HCT116 (cell line): ENCODE results near the gene ZNF618. TPM values are rescaled to one million over a fixed set of nuclear protein-coding genes. Genes with fewer than 3 reads are reported as not detected.

Experiments
- ATAC-seq: fragments of 200-7000 bp; cut with Tn5 transposase; 2 replicates; pipeline ENCODE4 v1.9.1; 2020; ENCODE audit warnings: mild to moderate bottlenecking, moderate library complexity
- BruUV-seq: library from RNA; stranded (reverse); fragments of 400-500 nt; replicated peaks from 2 replicates; lab custom pipeline; 2021; lab: Mats Ljungman, UMichigan
- CTCF ChIA-PET: fragments of 300-600 bp; sonication (Branson Sonifier 250); formaldehyde crosslinking; loops from one replicate; lab custom pipeline; 2021; ENCODE audit warnings: antibody characterized with exemption; lab: Charles Lee
- POLR2A ChIA-PET: fragments of 300-600, 350-600 bp; sonication (Branson Sonifier 250); formaldehyde crosslinking; loops from one replicate; lab custom pipeline; 2021; ENCODE audit warnings: antibody characterized with exemption; lab: Charles Lee
- RAD21 ChIA-PET, 2 experiments: fragments of 300-600 bp; sonication (Branson Sonifier 250); formaldehyde crosslinking; loops; one replicate each; lab custom pipeline; 2023; ENCODE audit warnings: low total read pairs in 2 of 2; ENCODE audit not compliant: uncharacterized antibody in 2 of 2, unreplicated experiment in 2 of 2, low non-redundant PET in 1 of 2; lab: Charles Lee
- DNase-seq: peaks from one replicate; pipeline ENCODE4 v3.0.0-alpha.2; 2010; ENCODE audit warnings: low read depth, low spot score
- H2AFZ ChIP-seq: fragments of 200-600 bp; shearing (Covaris generic), sonication (generic); 2 replicates; pipeline ENCODE4 v1.6.1; 2017; ENCODE audit warnings: low read depth, mixed run types, mixed read lengths, antibody characterized with exemption, low read length; ENCODE audit not compliant: poor library complexity, severe bottlenecking
- H3K27ac ChIP-seq: 2 replicates; pipeline ENCODE4 v1.5.1; 2012; ENCODE audit warnings: low read depth, low read length
- H3K27me3 ChIP-seq: fragments of 200-600 bp; sonication (generic); 2 replicates; pipeline ENCODE4 v1.6.1; 2016; ENCODE audit warnings: mixed run types, low read length, mixed read lengths; ENCODE audit not compliant: insufficient read depth
- H3K36me3 ChIP-seq, 2 experiments: fragments of 200-500 bp in 1 of 2; fragments of 200-600 bp in 1 of 2; sonication (Bioruptor generic) in 1 of 2; sonication (generic) in 1 of 2; 2 replicates each; pipeline versions ENCODE4 v1.5.1 to v1.6.1; 2014 to 2016; ENCODE audit warnings: low read length in 2 of 2, inconsistent platforms in 1 of 2, mixed read lengths in 1 of 2, mixed run types in 1 of 2; ENCODE audit not compliant: insufficient read depth in 2 of 2, control insufficient read depth in 1 of 2
- H3K4me1 ChIP-seq, 2 experiments: fragments of 200-600 bp in 1 of 2; sonication (generic) in 1 of 2; 2 replicates each; pipeline versions ENCODE4 v1.5.1 to v1.6.1; 2012 to 2017; ENCODE audit warnings: low read length in 2 of 2, inconsistent platforms in 1 of 2, mild to moderate bottlenecking in 1 of 2, mixed read lengths in 1 of 2, mixed run types in 1 of 2, moderate library complexity in 1 of 2; ENCODE audit not compliant: insufficient read depth in 2 of 2, control insufficient read depth in 1 of 2
- H3K4me2 ChIP-seq: fragments of 200-600 bp; sonication (generic); 2 replicates; pipeline ENCODE4 v1.6.1; 2017; ENCODE audit warnings: mixed run types, low read length, mixed read lengths
- H3K4me3 ChIP-seq, 2 experiments: fragments of 200-600 bp in 1 of 2; sonication (generic) in 1 of 2; replicated peaks in 1 of 2; 2 replicates each; pipeline ENCODE4 v1.5.1; 2011 to 2016; ENCODE audit warnings: low read length in 2 of 2, control low read depth in 1 of 2, low read depth in 1 of 2, mild to moderate bottlenecking in 1 of 2, mixed read lengths in 1 of 2, mixed run types in 1 of 2
- H3K79me2 ChIP-seq: fragments of 200-600 bp; sonication (generic); 2 replicates; pipeline ENCODE4 v1.6.1; 2017; ENCODE audit warnings: mild to moderate bottlenecking, mixed run types, low read length, moderate library complexity, mixed read lengths; ENCODE audit not compliant: insufficient read depth
- H3K9ac ChIP-seq: fragments of 200-600 bp; sonication (generic); 2 replicates; pipeline ENCODE4 v1.6.1; 2016; ENCODE audit warnings: low read length, mixed read lengths
- H3K9me2 ChIP-seq: fragments of 200-600 bp; sonication (generic), shearing (Covaris generic); 2 replicates; pipeline ENCODE4 v1.6.1; 2017; ENCODE audit warnings: mixed run types, mild to moderate bottlenecking, moderate library complexity; ENCODE audit not compliant: insufficient read depth
- H3K9me3 ChIP-seq, 2 experiments: fragments of 200-500 bp in 1 of 2; fragments of 200-600 bp in 1 of 2; sonication (Bioruptor generic) in 1 of 2; sonication (generic) in 1 of 2; 2 replicates each; pipeline ENCODE4 v1.6.1; 2014 to 2017; ENCODE audit warnings: low read length in 2 of 2, mixed read lengths in 2 of 2, inconsistent platforms in 1 of 2, low read depth in 1 of 2, mild to moderate bottlenecking in 1 of 2, mixed run types in 1 of 2, moderate library complexity in 1 of 2; ENCODE audit not compliant: control insufficient read depth in 1 of 2, insufficient read depth in 1 of 2
- H4K20me1 ChIP-seq: fragments of 200-600 bp; sonication (generic), shearing (Covaris generic); 2 replicates; pipeline ENCODE4 v1.6.1; 2017; ENCODE audit warnings: mixed run types, mild to moderate bottlenecking, moderate library complexity; ENCODE audit not compliant: insufficient read depth
- EGR1 ChIP-seq: IDR thresholded peaks from 2 replicates; pipeline ENCODE4 v1.6.1; 2012; ENCODE audit warnings: low read depth
- EZH2phosphoT487 ChIP-seq: fragments of 200-600 bp; IDR thresholded peaks from 2 replicates; pipeline ENCODE4 v1.6.1; 2018; ENCODE audit warnings: antibody characterized with exemption, borderline replicate concordance
- FOSL1 ChIP-seq: IDR thresholded peaks from 2 replicates; pipeline ENCODE4 v1.6.1; 2012; ENCODE audit warnings: low read depth
- POLR2A ChIP-seq: IDR thresholded peaks from 2 replicates; pipeline ENCODE4 v1.7.0; 2011; ENCODE audit warnings: borderline replicate concordance; ENCODE audit not compliant: insufficient read depth, insufficient read length; ENCODE audit errors: extremely low read depth
- RAD21 ChIP-seq: IDR thresholded peaks from 2 replicates; pipeline ENCODE4 v1.6.1; 2012; ENCODE audit warnings: low read depth, mild to moderate bottlenecking
- SP1 ChIP-seq: IDR thresholded peaks from 2 replicates; pipeline ENCODE4 v1.6.1; 2012; ENCODE audit warnings: low read depth
- YY1 ChIP-seq: IDR thresholded peaks from 2 replicates; pipeline ENCODE4 v1.6.1; 2011; ENCODE audit warnings: low read length, low read depth, moderate library complexity, mild to moderate bottlenecking; ENCODE audit not compliant: insufficient replicate concordance; ENCODE audit errors: extremely low read depth
- ZFX ChIP-seq: fragments of 450-650 bp; IDR thresholded peaks from 2 replicates; pipeline ENCODE4 v1.6.1; 2017
- ZNF274 ChIP-seq: fragments of 200-500 bp; sonication (Bioruptor generic); IDR thresholded peaks from 2 replicates; pipeline ENCODE4 v1.6.1; 2014; ENCODE audit warnings: mild to moderate bottlenecking, low read depth, low read length, inconsistent platforms
- intact Hi-C: fragments of 100-400 bp; cut with micrococcal nuclease; formaldehyde crosslinking; loops from 2 replicates; pipeline ENCODE4 v1.10.0; 2022
- total RNA-seq: library from RNA; stranded (reverse); gene quantifications from one replicate; pipeline ENCODE4 v1.2.1, GENCODE V29; 2021; ENCODE audit not compliant: unreplicated experiment
- TF ChIP-seq, protein P1 (sequence below): IDR thresholded peaks from 2 replicates; pipeline ENCODE4 v1.6.1; 2012; ENCODE audit warnings: low read depth
- TF ChIP-seq, protein P2 (sequence below): IDR thresholded peaks from 2 replicates; pipeline ENCODE4 v1.6.1; 2012

ZNF618 gene
- total RNA-seq, 1 experiment from 2014 or later: 13.5 TPM

DNA sequence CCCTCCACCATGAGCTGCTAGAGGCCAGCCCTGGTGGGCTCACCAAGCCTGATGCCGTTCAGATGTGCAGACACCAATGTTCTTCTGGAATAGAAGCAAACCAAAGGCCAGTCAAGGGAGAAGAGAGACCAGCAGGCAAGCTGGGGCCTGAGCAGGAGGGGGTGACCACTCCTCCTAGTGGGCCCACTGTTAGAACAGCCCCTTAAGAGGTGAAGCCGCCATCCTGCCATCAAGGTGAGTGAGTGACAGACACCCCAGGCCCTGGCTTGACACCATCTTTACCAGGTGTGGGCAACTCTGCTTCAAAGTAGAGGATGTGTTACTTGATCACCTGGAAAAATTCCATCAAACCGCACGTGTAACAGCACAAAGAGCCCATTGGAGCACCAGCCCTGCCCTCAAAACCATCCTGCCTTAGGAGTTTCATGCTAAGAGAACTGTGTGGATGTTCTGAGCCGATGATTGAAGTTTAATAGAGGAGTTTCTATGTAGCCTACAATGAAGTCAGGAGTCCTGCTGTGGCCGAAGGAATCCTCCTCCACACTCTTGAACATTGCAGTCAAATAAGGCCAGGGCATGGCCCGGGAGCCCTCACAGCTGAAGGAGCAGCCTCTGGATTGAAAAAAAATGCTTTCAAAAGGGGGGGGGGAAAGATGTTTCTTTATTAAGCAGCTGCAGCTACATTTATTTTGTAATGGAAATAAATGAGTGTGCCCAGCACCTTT is 181.2 kb downstream of the ZNF618 start:
- ChIA-PET RAD21 (no interaction called here), CTCF (interaction anchor here (1.1 kb wide), 1 partner anchor 25 kb away, joined by 3 read pairs; no protein-coding TSS in a partner anchor), POLR2A (no interaction called here)
- TF ChIP-seq RAD21: no peak
- TF ChIP-seq EGR1: no peak
- no peak for TF ChIP-seq ZNF274
- TF ChIP-seq SP1: no peak
- TF ChIP-seq EZH2phosphoT487: no peak
- no peak for TF ChIP-seq FOSL1
- TF ChIP-seq ZFX: no peak
- no peak for TF ChIP-seq YY1
- TF ChIP-seq, protein P1, sequence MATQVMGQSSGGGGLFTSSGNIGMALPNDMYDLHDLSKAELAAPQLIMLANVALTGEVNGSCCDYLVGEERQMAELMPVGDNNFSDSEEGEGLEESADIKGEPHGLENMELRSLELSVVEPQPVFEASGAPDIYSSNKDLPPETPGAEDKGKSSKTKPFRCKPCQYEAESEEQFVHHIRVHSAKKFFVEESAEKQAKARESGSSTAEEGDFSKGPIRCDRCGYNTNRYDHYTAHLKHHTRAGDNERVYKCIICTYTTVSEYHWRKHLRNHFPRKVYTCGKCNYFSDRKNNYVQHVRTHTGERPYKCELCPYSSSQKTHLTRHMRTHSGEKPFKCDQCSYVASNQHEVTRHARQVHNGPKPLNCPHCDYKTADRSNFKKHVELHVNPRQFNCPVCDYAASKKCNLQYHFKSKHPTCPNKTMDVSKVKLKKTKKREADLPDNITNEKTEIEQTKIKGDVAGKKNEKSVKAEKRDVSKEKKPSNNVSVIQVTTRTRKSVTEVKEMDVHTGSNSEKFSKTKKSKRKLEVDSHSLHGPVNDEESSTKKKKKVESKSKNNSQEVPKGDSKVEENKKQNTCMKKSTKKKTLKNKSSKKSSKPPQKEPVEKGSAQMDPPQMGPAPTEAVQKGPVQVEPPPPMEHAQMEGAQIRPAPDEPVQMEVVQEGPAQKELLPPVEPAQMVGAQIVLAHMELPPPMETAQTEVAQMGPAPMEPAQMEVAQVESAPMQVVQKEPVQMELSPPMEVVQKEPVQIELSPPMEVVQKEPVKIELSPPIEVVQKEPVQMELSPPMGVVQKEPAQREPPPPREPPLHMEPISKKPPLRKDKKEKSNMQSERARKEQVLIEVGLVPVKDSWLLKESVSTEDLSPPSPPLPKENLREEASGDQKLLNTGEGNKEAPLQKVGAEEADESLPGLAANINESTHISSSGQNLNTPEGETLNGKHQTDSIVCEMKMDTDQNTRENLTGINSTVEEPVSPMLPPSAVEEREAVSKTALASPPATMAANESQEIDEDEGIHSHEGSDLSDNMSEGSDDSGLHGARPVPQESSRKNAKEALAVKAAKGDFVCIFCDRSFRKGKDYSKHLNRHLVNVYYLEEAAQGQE: no peak
- TF ChIP-seq, protein P2, sequence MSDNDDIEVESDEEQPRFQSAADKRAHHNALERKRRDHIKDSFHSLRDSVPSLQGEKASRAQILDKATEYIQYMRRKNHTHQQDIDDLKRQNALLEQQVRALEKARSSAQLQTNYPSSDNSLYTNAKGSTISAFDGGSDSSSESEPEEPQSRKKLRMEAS: no peak
- TF ChIP-seq POLR2A: no peak
- Histone ChIP-seq H3K9me2 (no peaks in the 10 kb centered on the region), H3K27ac (no peak overlapping the region), H4K20me1 (no peaks in the 10 kb centered on the region), H3K4me2 (no peak overlapping the region), H3K9me3 (no peaks in the 10 kb centered on the region), H3K9ac (no peak overlapping the region), H3K27me3 (no peaks in the 10 kb centered on the region), H3K4me3 (no peak overlapping the region), H3K36me3 (no peaks in the 10 kb centered on the region), H3K79me2 (no peaks in the 10 kb centered on the region), H3K4me1 (no peaks in the 10 kb centered on the region), H2AFZ (no peak overlapping the region)
- BruUV-seq: no TSS peak
- ATAC-seq (no peak), DNase-seq (no peak)
- intact Hi-C loops: no loop called here
